Liver (tissue), 3 donors: ENCODE measurements around the gene COMMD10.

Experiments used
- ATF3 ChIP-seq: IDR thresholded peaks from 2 replicates; pipeline ENCODE4 v1.6.1; 2016; ENCODE audit warnings: antibody characterized with exemption
- CTCF ChIP-seq: fragments of 150-350 bp; IDR thresholded peaks from 2 replicates; pipeline ENCODE4 v1.5.1; 2017; ENCODE audit warnings: improper control_type of control experiment, low read depth, low read length; ENCODE audit not compliant: missing input control
- JUND ChIP-seq, 2 donors: IDR thresholded peaks; 2 replicates each; pipeline ENCODE4 v1.6.1; 2016; ENCODE audit warnings: antibody characterized with exemption in 2 of 2
- RXRA ChIP-seq, 2 donors: IDR thresholded peaks; 2 replicates each; pipeline ENCODE4 v1.6.1; 2017 to 2018; ENCODE audit warnings: antibody characterized with exemption in 2 of 2, mild to moderate bottlenecking in 1 of 2
- TAF1 ChIP-seq: conservative IDR thresholded peaks from 2 replicates; pipeline ENCODE4 v1.6.1; 2016; ENCODE audit warnings: antibody characterized with exemption, mild to moderate bottlenecking
- YY1 ChIP-seq: IDR thresholded peaks from 2 replicates; pipeline ENCODE4 v1.6.1; 2016; ENCODE audit warnings: antibody characterized with exemption, mild to moderate bottlenecking
- ZBTB33 ChIP-seq: IDR thresholded peaks from 2 replicates; pipeline ENCODE4 v1.6.1; 2016; ENCODE audit warnings: antibody characterized with exemption
- donor health status: healthy.
- donor health status: healthy.

GRCh38 chr5:116303810-116304209 is 219.0 kb downstream of the COMMD10 start:
- TF ChIP-seq CTCF (no peak), TAF1 (no peak), YY1 (no peak), RXRA (IDR thresholded peaks at IDR 0.05) (peak; percentile 79 to 80), JUND (IDR thresholded peaks at IDR 0.05) (peak in 1 of 2 donors; percentile 36), ZBTB33 (no peak), ATF3 (no peak)
